SW 1271 (cell line): ENCODE data around the gene CDC45.
"Not testable (repeated sequence)": the region's sequence is repeated elsewhere in the genome, so short reads cannot be mapped to it uniquely, and the experiment has no call there.

Source experiments
- DNase-seq, 2 experiments: peaks; one replicate each; lab custom pipeline; 2025; lab: John Stamatoyannopoulos, UW

CDC45 gene

DNA sequence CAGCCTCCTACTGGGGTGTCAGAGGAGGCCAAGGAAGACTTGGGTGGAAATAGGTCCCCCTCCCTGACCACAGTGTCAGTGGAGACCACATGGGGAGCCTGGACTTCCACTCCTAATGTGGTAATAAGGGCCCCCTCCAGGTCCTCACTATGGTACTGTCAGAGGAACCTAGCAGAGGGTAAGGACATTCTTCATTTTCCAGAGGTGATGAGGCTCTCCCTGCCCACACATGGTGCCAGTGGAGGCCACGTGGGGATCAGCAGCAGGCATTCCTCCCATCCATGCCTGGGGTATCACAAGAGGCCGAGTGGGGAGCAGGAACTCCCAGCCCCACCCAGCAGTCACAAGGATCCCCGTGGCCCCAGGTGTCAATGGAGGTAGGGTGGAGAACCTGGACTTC lies 51.0 kb downstream of the CDC45 start:
- no peak for DNase-seq

DNA sequence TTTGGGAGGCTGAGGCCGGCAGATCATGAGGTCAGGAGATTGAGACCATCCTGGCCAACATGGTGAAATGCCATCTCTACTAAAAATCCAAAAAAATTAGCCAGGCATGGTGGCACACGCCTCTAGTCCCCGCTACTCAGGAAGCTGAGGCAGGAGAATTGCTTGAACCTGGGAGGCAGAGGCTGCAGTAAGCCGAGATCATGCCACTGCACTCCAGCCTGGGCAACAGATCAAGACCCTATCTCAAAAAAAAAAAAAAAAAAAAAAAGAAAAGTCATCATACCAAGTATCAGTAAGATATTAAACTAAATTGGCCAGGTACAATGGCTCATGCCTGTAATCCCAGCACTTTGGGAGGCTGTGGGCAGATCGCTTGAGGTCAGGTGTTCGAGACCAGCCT lies 51.6 kb downstream of the CDC45 start:
- DNase-seq = not testable (repeated sequence)

DNA sequence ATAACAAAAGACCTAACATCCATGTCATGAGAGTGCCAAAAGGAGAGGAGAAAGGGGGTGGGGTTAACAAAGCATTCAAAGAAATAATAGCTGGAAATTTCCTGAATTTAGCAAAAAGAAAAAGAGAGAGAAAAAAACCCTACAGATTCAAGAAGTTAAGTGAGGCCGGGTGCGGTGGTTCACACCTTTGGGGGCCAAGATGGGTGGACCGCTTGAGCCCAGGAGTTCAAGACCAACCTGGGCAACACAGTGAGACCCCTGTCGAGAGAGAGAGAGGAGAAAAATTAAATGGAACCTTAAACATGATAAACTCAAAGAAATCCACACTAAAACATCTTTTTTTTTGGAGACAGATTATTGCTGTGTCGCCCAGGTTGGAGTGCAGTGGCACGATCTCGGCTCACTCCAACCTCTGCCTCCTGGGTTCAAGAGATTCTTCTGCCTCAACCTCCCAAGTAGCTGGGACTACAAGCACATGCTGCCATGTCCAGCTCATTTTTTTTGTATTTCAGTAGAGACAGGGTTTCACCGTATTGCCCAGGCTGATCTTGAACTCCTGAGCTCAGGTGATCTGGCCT lies 53.4 kb downstream of the CDC45 start:
- no peak for DNase-seq

DNA sequence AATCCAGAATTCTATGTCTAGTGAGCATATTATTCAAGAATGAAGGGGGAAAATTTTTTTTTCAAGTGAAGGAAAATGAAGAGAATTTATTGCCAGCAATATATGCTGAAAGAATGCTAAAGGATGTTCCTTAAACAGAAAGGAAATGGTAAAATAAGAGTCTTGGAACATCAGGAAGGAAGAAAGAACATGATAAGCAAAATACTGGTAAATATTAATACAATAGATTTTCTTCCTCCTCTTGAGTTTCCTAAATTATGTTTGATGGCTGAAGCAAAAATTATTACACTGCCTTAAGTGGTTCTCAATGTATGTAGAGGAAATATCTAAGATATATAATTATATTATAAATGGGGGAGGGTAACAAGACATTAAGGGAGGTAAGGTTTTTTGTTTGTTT lies 54.1 kb downstream of the CDC45 start:
- DNase-seq = no peak

DNA sequence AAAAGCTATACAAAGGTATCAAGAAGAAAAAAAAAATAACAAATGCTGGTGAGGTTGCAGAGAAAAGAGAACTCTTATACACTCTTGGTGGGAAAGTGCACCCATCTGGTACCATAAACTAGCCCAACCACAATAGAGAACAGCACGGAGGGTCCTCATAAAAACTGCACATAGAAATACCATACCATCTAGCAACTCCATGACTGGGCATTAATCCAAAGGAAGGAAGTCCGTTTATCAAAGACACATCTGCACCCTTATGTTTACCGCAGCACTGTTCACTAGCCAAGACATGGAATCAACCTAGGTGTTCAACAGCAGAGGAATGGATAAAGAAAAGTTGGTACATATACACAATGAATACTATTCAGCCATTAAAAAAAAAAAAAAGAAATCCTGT lies 55.3 kb downstream of the CDC45 start:
- DNase-seq = no peak

DNA sequence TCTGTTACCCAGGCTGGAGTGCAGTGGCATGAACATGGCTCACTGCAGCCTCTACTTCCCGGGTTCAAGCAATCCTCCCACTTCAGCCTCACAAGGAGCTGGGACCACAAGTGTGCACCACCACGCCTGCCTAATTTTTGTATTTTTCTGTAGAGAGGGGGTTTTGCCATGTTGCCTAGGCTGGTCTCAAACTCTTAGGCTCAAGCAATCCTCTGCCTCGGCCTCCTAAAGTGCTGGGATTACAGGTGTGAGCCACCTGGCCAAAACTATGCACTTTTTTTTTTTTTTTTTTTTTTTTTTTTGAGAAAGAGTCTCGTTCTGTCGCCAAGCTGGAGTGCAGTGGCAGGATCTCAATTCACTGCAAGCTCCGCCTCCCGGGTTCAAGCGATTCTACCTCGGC lies 56.8 kb downstream of the CDC45 start:
- no peak for DNase-seq

DNA sequence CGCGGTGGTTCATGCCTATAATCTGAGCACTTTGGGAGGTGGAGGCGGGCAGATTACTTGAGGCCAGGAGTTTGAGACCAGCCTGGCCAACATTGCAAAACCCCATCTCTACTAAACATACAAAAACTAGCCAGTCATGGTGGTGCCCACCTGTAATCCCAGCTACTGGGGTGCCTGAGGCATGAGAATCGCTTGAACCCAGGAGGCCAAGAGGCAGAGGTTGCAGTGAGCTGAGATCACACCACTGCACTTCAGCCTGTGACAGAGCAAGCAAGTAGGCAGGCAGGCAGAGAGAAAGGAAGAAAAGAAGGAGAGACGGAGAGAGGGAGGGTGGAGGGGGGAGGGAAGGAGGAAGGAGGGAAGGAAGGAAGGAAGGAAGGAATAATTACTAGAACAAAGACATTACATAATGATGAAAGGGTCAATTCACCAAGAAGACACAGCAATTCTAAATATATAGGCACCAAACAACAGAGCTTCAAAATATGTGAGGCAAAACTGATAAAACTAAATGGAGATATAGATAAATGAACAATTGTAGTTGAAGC lies 58.3 kb downstream of the CDC45 start:
- DNase-seq = no peak

DNA sequence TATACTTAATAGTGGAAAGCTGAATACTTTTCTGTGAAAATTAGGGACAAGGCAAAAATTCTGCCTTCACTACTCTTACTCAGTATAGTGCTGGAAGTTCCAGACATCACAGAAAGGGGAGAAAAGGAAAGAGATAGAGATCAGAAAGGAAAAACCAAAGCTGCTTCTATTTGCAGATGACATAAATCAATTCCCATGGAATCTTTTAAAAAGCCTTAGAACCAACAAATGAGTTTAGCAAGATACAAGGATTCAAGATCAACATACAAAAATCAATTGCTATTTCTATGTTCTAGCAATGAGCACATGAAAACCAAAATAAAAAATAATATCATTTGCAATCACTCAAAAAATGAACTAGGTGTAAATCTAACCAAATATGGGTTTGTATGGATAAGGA lies 60.7 kb downstream of the CDC45 start:
- DNase-seq = no peak

DNA sequence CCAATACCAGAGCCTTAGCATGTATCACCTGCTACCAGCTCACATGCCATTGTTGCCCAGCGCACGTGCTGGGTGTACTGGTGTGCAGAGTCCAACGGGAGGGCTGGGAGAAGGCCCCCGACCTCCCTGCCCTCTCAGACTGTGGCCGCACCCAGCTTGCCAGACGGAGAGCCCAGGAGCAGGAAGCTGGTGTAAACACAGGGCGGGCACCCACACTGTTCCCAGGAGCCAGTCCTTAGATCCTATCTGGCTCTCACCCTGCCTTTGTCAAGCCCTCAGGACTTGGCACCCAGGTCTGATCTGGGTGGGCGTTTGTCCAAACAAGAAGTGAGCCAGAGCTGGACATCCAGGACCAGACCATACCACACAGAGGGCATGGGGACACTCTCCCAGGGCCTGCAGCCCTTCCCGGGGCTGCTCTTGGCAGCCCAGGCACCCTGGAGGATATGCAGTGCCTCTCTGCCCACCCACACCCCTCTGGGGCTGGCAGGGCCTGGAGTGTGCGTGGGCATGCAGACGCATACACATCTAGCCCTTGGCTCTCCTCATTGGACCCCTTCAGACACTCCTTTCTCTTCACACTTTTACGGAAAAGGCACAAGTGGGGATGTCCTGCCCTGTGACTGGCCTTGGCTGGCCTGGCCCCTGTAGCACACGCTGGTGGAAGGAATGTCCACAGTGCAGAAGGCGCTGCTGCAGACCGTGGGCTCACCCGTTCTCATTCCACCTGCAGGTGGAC lies 64.4 kb downstream of the CDC45 start:
- no peak for DNase-seq

DNA sequence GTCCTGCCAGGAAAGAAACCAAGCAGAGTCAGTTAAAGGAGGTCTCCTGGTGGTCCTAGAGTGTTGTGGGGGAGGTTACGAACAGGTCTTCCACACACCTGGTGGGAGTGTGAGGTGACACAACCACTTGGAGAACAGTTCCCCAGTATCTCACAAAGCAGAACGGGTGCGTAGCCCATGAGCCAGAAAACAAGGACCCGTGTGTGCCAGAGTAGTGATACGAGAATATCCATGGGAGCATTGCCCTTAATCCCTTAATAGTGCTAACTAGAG lies 66.2 kb downstream of the CDC45 start:
- no peak for DNase-seq

DNA sequence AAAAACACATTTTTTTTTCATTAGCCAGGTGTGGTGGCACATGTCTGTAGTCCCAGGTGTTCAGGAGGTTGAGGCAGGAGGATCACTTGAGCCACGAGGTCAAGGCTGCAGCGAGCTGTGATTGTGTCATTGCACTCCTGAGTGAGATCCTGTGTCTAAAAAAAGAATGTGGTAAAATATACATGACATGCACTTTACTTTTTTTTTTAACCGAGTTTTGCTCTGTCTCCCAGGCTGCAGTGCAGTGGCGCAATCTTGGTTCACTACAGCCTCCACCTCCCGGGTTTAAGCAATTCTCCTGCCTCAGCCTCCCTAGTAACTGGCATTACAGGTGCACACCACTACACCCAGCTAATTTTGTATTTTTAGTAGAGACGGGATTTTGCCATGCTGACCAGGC lies 67.0 kb downstream of the CDC45 start:
- no peak for DNase-seq

DNA sequence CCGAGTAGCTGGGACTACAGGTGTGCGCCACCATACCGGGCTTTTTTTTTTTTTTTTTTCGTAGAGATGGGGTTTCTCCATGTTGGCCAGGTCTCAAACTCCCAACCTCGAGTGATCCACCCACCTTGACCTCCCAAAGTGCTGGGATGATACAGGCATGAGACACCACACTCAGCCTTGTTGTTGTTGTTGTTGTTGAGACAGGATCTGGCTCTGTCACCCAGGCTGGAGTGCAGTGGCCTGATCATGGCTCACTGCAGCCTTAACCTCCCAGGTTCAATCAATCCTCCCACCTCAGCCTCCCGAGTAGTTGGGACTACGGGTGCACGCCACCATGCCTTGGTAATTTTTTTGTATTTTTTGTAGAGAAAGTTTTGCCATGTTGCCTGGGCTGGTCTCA lies 67.9 kb downstream of the CDC45 start:
- no peak for DNase-seq

DNA sequence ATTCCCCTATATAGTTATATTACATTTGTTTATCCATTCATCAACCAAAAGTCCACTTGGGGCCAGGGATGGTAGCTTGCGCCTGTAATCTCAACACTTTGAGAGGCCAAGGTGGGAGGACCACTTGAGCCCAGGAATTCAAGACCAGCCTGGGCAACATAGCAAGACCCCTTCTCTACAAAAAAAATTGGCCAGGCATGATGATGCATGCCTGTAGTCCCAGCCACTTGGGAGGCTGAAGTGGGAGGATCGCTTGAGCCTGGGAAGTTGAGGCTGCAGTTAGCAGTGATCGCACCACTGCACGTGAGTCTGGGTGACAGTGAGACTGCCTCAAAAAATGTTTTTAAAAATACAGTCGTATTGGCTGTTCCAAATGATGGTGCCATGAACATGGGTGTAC lies 68.7 kb downstream of the CDC45 start:
- not testable (repeated sequence) for DNase-seq

DNA sequence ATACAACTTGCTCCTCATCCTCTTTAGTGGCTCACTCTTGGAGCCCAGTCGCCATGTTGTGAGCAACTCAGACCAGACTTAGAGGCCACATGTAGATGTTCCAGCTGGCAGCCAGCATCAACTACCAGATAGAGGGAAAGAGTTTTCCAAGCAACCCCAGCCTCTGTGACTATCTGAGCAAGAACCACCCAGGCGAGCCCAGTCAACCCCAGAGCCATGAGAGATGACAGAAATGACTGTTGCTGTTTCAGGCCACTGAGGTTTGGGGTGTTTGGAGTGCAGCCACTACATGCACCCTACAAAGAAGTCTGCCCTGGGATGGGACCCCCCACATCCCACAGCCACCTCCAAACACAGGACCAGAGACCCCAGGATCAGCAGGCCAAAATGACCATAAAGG lies 69.2 kb downstream of the CDC45 start:
- DNase-seq = no peak

DNA sequence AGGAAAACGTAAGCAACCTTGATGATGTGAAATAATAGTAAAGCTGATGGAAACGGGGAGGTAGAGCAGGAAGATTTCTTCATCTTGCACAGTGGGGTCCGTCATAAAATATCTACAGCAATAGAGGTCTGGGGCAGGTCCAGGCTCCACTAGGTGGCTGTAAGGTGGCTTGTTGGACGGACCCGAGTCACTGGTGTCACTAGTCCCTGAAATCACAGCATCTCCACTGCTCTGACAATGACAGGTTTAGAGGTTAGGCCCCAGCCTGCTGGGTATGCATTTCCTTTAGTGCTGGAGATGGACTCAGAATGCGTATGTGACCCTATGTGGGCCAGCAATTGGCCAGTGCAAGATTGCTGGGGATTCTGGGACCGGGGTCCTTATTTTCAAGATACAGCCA lies 69.7 kb downstream of the CDC45 start:
- DNase-seq = no peak

DNA sequence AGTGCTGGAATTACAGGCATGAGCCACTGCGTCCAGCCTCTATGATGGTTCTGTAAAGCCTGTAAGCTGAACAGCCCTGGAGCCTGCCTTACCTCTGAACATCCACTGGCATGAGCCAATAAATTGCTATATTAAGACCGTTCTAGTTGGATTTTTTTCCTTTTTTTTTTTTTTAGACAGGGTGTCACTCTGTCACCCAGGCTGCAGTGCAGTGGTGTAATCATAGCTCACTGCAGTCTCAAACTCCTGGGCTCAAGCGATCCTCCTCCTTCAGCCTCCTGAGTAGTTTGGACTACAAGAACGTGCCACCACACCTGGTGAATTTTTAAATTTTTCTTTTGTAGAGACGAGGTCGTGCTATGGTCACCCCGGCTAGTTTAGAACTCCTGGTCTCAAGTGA lies 70.7 kb downstream of the CDC45 start:
- DNase-seq = no peak

DNA sequence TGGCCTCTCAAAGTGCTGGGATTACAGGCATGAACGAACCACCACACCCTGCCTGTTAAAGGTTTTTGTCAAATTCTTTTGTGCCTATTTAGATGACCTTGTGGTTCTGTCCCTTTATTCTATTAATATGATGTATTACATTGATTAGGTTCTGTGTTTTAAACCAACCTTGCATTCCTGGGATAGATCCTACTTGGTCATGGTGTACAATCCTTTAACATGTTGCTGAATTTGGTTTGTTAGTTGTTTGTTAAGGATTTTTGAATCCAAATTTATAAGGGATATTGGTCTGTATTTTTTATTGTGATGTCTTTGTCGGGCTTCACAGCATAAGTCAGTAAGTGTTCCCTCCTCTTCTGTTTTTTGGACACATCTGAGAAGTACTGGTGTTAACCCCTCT lies 73.5 kb downstream of the CDC45 start:
- no peak for DNase-seq

DNA sequence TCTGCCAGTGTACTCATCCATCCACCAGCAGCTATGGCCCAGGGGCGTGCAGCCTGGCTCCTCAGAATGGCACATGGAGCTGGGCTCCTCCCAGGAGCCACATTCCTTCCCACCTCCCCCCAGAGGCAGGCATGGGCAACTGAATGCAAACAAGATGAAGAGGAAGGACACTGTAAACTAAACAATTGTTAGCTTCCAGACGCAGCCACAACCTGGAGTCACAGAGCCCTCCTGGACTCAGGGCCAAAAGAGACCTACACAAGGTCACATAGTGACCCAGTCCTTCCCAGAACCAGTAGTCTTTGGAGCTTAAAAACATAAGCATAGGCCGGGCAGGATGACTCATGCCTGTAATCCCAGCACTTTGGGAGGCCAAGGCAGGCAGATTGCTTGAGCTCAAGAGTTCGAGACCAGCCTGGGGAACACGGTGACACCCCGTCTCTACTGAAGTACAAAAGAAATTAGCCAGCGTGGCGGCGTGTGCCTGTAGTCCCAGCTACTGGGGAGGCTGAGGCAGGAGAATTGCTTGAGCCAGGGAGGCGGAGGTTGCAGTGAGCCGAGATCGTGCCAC lies 75.2 kb downstream of the CDC45 start:
- DNase-seq = peak in 1 of 2 experiments; percentile 49

DNA sequence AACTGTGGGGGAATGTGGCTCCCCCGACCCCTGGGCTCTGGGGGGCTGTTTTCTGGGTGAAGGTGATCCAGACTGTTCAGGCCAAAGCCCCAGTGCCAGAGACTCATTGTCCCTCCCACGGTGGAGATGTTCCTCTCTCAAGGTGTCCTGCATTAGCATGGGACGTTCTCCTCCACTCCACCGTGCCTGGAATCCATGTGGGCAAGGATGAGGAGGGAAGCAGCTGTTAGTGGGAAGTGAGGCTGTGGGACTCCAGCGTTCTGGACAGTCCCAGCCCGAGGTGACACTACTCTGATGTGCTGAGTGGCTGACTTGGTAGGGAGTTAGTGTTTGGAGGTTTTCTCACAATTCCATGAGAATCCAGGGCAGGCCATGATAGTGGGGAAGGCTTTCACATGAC lies 75.9 kb downstream of the CDC45 start:
- no peak for DNase-seq

DNA sequence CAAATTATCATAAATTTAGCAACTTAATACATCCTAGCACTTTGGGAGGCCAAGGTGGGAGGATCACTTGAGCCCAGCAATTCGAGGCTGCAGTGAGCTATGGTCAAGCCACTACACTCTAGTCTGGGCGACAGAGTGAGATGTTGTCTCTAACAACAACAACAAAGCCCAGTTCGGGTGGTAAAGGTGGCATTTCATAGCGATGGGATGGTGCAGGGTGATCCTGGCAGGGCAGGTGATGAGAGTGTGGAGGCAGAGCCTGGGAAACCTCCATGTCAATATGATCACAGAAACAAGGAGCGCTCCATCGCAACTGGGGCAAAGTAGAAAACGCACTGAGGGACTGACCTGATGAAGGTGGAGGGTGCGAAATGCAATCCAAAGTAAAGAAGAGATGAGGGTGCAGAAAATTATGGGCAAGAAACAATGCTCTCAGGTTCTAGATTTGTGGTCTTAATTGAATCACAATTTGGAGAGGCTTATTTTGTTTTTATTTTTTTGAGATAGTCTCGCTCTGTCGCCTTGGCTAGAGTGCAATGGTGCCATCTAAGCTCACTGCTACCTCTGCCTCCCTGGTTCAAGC lies 77.3 kb downstream of the CDC45 start:
- DNase-seq = no peak

DNA sequence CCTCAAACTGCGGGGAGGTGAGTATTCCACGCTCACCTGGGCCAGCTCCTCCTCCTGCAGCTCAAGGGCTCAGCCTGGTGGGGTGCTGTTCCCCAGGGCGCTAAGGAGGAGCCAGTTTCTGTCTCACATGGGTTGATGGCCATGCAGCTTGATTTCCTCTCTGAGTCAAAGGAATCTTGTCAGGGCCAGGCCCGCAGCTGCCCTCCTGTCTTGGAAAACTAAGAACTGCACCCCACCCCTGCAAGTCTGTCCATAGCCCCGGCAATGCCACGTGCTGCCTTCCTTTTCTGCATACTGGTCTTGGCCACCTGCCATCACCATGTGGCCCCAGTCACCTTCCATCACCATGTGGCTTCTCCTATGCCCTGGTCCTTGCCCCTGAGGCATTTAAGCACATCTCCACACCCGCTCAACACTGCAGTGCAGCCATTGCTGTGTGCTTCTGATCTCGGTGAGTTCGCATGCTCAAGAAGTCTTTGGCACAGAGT lies 79.6 kb downstream of the CDC45 start:
- no peak for DNase-seq

DNA sequence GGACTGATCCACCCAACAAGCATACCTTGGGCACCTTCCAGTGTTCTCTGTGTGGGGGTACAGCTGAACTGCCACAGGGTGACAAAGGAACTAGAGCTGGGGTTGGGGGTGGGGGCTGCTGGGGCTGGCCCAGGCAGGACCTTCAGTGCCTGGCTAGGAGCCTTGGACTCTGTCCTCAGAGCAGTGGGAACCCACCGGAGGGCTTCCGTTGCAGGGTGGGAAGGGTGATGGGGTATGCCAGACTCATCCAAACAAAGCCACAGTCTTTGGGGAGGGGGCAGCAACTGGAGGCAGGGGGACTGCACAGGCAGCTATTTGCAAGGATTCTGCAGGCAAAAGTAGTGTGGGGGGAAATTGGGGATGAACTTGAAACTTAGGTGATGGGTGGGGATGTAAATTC lies 80.2 kb downstream of the CDC45 start:
- no peak for DNase-seq
